PC-3 (cell line): Measurements from ENCODE around the gene TBL1Y. TPM values are rescaled to one million over a fixed set of nuclear protein-coding genes. Genes with fewer than 3 reads are reported as not detected.

Source experiments
- ATAC-seq: fragments of 200-7000 bp; cut with Tn5 transposase; 2 replicates; pipeline ENCODE4 v1.9.1; 2020; ENCODE audit warnings: mild to moderate bottlenecking, moderate library complexity
- BruUV-seq: library from RNA; stranded (reverse); fragments of 400-500 nt; replicated peaks from 2 replicates; lab custom pipeline; 2021; lab: Mats Ljungman, UMichigan
- CTCF ChIA-PET: fragments of 300-600 bp; sonication (Branson Sonifier 250); formaldehyde crosslinking; loops from one replicate; lab custom pipeline; 2022; ENCODE audit warnings: antibody characterized with exemption; lab: Charles Lee
- POLR2A ChIA-PET: fragments of 300-600 bp; sonication (Branson Sonifier 250); formaldehyde crosslinking; loops from one replicate; lab custom pipeline; 2022; ENCODE audit warnings: antibody characterized with exemption; ENCODE audit not compliant: unreplicated experiment; lab: Charles Lee
- DNase-seq: peaks from one replicate; pipeline ENCODE4 v3.0.0-alpha.2; 2015
- H2AFZ ChIP-seq: fragments of 300-600 bp; sonication (generic); 2 replicates; pipeline ENCODE4 v1.6.0; 2016; ENCODE audit warnings: antibody characterized with exemption, low read length
- H3F3A ChIP-seq: fragments of 300-600 bp; sonication (generic); one replicate; pipeline ENCODE4 v1.6.0; 2017; ENCODE audit warnings: antibody characterized with exemption, low read length, control low read depth, mild to moderate bottlenecking; ENCODE audit not compliant: unreplicated experiment
- H3K27ac ChIP-seq: fragments of 300-600 bp; sonication (generic); 2 replicates; pipeline ENCODE4 v1.5.1; 2016; ENCODE audit warnings: mild to moderate bottlenecking, low read length
- H3K27me3 ChIP-seq: fragments of 300-600 bp; sonication (generic); 2 replicates; pipeline ENCODE4 v1.6.1; 2016; ENCODE audit warnings: low read length, mixed read lengths
- H3K36me3 ChIP-seq: fragments of 300-600 bp; sonication (generic); 2 replicates; pipeline ENCODE4 v1.6.1; 2016; ENCODE audit warnings: low read depth, mixed run types, low read length, mixed read lengths
- H3K4me1 ChIP-seq: fragments of 300-600 bp; sonication (generic); 2 replicates; pipeline ENCODE4 v1.5.1; 2016; ENCODE audit warnings: low read length; ENCODE audit not compliant: insufficient read depth
- H3K4me2 ChIP-seq: fragments of 300-600 bp; sonication (generic); 2 replicates; pipeline ENCODE4 v1.6.0; 2016; ENCODE audit warnings: low read length
- H3K4me3 ChIP-seq: fragments of 300-600 bp; sonication (generic); 2 replicates; pipeline ENCODE4 v1.5.1; 2016; ENCODE audit warnings: mild to moderate bottlenecking, low read length, mixed read lengths
- H3K79me2 ChIP-seq: fragments of 300-600 bp; sonication (generic); 2 replicates; pipeline ENCODE4 v1.6.1; 2017; ENCODE audit warnings: low read length, mixed read lengths
- H3K9ac ChIP-seq: fragments of 300-600 bp; sonication (generic); 2 replicates; pipeline ENCODE4 v1.6.0; 2016; ENCODE audit warnings: mild to moderate bottlenecking, low read length
- H3K9me2 ChIP-seq: fragments of 300-600 bp; sonication (generic); replicated peaks from 2 replicates; pipeline ENCODE4 v1.6.1; 2016; ENCODE audit warnings: mixed run types, low read length, mixed read lengths
- H3K9me3 ChIP-seq: fragments of 300-600 bp; sonication (generic); 2 replicates; pipeline ENCODE4 v1.6.1; 2016; ENCODE audit warnings: low read length, mixed read lengths
- H4K20me1 ChIP-seq: fragments of 300-600 bp; sonication (generic); 2 replicates; pipeline ENCODE4 v1.6.1; 2016; ENCODE audit warnings: low read length, mixed read lengths
- CTCF ChIP-seq: fragments of 300-600 bp; sonication (generic); conservative IDR thresholded peaks from 2 replicates; pipeline ENCODE4 v1.5.1; 2017; ENCODE audit warnings: antibody characterized with exemption, low read depth, mild to moderate bottlenecking, low read length
- EZH2 ChIP-seq: fragments of 300-600 bp; sonication (generic); IDR thresholded peaks from one replicate; pipeline ENCODE4 v1.6.1; 2017; ENCODE audit warnings: antibody characterized with exemption, mild to moderate bottlenecking, low read length; ENCODE audit not compliant: unreplicated experiment
- EZH2phosphoT487 ChIP-seq: fragments of 300-600 bp; sonication (generic); IDR thresholded peaks from 2 replicates; pipeline ENCODE4 v1.6.1; 2018; ENCODE audit warnings: mild to moderate bottlenecking, antibody characterized with exemption, low read length, borderline replicate concordance
- intact Hi-C: fragments of 100-400 bp; cut with micrococcal nuclease; formaldehyde crosslinking; loops from 2 replicates; pipeline ENCODE4 v1.9.0; 2023
- total RNA-seq: library from RNA; depleted of rRNA; stranded (reverse); fragments of >200 nt; gene quantifications from 2 replicates; pipeline ENCODE4 v1.2.3, GENCODE V29; 2014

TBL1Y gene
- total RNA-seq, 1 experiment from 2014 or later = not detected

- Histone ChIP-seq H3F3A (no peaks in the 10 kb centered on the region), H3K27me3 (no peaks in the 10 kb centered on the region), H3K9me2 (no peaks in the 10 kb centered on the region), H4K20me1 (no peaks in the 10 kb centered on the region), H3K9me3 (no peaks in the 10 kb centered on the region), H3K4me3 (no peak overlapping the region), H3K4me2 (no peak overlapping the region), H3K27ac (no peak overlapping the region), H3K9ac (no peak overlapping the region), H3K36me3 (no peaks in the 10 kb centered on the region), H3K4me1 (no peaks in the 10 kb centered on the region), H3K79me2 (no peaks in the 10 kb centered on the region), H2AFZ (no peak overlapping the region)
- no TSS peak for BruUV-seq
- CTCF ChIA-PET = no interaction called here
- no peak for DNase-seq
- ATAC-seq = no peak
- POLR2A ChIA-PET = no interaction called here
- intact Hi-C loops = no loop called here
- TF ChIP-seq CTCF (no peak), EZH2phosphoT487 (no peak), EZH2 (no peak)
These were observed 199.6 kb downstream of the TBL1Y start for GRCh38 chrY:7110086-7110485.

- no peak overlapping the region for H3K4me3 ChIP-seq
- POLR2A ChIA-PET = no interaction called here
- no peak overlapping the region for H2AFZ ChIP-seq
- CTCF ChIA-PET = no interaction called here
- no peaks in the 10 kb centered on the region for H3K9me2 ChIP-seq
- DNase-seq (no peak), ATAC-seq (no peak)
- no peak overlapping the region for H3K9ac ChIP-seq
- no peak for TF ChIP-seq CTCF
- no peaks in the 10 kb centered on the region for H3K79me2 ChIP-seq
- no peaks in the 10 kb centered on the region for H3F3A ChIP-seq
- no peaks in the 10 kb centered on the region for H4K20me1 ChIP-seq
- H3K36me3 ChIP-seq = no peaks in the 10 kb centered on the region
- no peaks in the 10 kb centered on the region for H3K27me3 ChIP-seq
- no peak overlapping the region for H3K27ac ChIP-seq
- intact Hi-C loops = no loop called here
- BruUV-seq = no TSS peak
- no peak overlapping the region for H3K4me2 ChIP-seq
- H3K4me1 ChIP-seq = no peaks in the 10 kb centered on the region
- no peaks in the 10 kb centered on the region for H3K9me3 ChIP-seq
These were observed 205.4 kb downstream of the TBL1Y start for GRCh38 chrY:7115871-7116270.

GRCh38 chrY:7122202-7122601, 211.7 kb downstream of the TBL1Y start:
- H3K4me2 ChIP-seq = no peak overlapping the region
- POLR2A ChIA-PET = no interaction called here
- H3K27me3 ChIP-seq = no peaks in the 10 kb centered on the region
- H3K4me3 ChIP-seq = no peak overlapping the region
- DNase-seq (no peak), ATAC-seq (no peak)
- TF ChIP-seq EZH2phosphoT487 = no peak
- TF ChIP-seq EZH2 = no peak
- no peak for TF ChIP-seq CTCF
- no TSS peak for BruUV-seq
- no peak overlapping the region for H3K9ac ChIP-seq
- no peak overlapping the region for H2AFZ ChIP-seq
- CTCF ChIA-PET = no interaction called here
- H3F3A ChIP-seq = no peaks in the 10 kb centered on the region
- H3K9me2 ChIP-seq = no peaks in the 10 kb centered on the region
- no peak overlapping the region for H3K27ac ChIP-seq
- H3K4me1 ChIP-seq = no peaks in the 10 kb centered on the region
- H3K79me2 ChIP-seq = no peaks in the 10 kb centered on the region
- no peaks in the 10 kb centered on the region for H3K36me3 ChIP-seq
- no peaks in the 10 kb centered on the region for H4K20me1 ChIP-seq
- no peaks in the 10 kb centered on the region for H3K9me3 ChIP-seq
- intact Hi-C loops = no loop called here
